HG02938 (cell line): ENCODE results near the gene DENND1A.

ENCODE experiments used
- ATAC-seq: cut with Tn5 transposase; IDR thresholded peaks from one replicate; pipeline ENCODE4 v1.9.1; 2021; ENCODE audit warnings: mild to moderate bottlenecking, moderate library complexity; ENCODE audit not compliant: unreplicated experiment

Gene DENND1A

DNA sequence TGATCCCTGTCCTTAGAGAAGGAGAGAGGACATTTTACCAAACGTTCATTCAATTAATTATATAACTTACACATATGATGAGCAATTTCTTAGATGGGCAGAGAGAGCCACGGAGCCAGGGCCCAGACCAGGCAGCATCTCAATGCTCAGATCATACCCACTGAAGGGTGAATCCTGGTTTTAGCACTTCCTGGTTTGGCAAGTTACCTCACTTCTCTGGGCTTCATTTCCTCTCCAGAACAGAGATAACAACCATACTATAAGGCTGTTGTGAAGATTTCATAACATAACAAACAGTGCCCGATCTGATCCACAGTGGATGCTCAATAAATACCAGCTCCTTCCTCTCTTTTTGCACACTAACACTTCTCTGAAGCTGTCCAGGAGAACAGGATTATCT, 271.1 kb downstream of the DENND1A start:
- ATAC-seq = no peak

DNA sequence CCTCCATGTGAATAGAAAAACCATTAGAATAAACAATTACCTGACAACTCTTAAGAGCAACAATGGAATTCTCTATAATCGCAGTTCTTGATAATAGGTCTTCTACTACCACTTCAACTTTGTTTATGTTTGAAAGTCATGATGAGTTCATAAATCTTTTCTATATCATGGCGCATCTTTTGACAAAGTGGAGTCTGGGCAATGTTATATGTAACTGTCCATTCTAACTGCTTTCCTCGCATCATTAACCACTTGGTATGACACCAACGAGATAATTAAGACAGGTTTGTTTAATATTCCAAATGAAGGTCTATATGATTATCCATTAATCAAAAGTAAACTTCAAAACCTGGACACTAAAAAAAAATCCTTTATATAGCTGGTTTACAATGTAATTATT, 272.0 kb downstream of the DENND1A start:
- ATAC-seq = no peak

DNA sequence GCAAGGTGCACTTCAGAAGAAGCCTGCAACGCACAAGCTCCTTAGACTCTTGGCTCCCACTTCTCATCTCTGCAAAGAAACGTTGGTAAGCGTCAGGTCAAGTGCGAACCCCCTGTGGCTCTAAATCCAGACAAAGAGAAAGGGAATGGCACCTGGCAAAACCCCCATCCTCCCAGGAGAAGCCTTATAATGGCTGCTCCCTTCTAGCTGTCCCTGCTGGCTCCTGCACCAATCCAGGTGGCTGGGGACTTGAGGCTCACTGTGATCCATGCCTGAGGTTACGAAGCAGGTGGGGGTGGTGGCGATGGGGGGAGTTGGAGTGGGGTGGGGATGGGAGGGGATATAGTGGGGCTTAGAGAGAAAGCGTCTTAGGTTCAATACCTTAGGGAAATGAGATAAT, 272.8 kb downstream of the DENND1A start:
- no peak for ATAC-seq

DNA sequence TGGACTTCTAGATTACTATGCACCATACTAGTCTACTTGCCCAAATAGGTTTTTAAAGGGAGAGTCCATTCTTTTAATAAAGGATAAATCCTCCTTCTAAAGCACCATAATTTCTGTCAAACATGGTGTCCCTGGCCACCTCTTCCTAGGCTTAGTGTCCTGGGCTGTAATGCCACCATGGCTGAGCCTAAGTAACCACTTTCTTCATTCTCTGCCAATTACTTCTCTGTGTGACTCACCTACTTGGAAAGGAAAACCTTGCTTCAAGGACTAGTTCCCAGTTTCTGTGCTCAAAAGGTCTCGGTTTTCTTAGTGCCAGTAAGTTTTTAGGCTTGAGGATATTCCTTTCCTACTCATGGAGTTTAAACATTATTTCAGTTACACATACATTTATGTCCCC, 273.4 kb downstream of the DENND1A start:
- ATAC-seq = no peak

DNA sequence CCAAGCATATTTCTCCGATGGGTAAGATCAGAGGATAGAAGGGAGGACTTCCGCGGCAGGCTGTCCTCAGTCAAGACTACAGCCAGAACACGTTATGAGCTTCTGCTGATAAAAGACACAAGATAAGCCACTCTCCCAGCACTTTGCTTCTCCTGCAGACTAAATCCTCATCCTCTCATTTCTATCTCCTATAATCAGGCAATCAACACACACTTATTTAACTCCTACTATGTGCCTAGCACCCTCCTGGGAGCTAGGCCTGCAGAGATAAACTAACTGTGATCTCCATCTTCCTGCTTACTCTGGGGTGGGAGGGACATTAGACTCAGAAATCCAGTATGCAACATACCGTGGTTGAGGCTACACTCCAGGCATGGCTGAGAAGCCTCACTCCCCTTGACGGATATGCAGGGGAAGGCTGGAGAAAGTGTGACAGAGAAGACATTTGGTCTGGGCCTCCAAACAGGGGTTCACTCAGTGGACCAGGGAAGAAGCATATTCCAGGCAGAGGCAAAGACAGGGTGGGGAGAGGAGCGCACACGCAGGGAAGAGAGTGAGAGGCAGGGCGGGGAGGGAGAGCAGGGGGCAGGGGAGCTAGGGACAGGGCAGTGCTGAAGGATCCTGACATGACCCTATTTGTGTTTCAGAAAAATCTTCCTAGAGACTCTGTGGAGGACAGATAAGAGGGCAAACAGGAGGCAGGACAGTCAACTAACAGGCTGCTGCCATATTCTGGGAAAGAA, 274.1 kb downstream of the DENND1A start:
- no peak for ATAC-seq

DNA sequence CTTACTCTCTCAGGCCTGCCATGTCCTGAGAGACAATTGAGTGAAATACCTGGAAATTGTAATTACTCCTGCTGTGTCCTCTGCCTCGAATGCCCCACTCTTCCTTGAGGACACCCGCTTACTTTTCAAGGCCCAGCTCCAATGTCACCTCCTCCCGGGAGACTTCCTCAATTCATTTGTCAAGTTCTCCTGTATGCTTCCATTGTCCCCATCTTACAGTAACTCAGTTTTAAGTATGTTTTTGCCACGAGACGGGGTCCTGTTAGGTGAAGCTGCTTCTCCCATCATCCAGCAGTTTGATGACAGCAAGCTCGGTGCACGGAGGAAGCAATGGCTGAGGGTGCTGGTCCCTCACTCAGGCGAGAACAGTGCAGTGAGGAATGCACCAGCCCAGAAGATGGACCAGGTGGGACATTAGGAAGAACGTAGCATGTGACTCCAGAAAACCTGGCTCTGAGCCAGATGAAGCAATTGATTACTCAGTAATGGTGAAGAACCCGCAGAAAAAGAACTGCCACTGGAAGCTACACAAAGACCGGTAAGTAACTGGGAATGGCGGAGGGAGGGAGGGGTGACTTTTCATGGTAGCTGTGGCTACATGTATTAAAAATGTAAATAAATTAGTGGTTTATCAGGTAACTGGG, 274.8 kb downstream of the DENND1A start:
- no peak for ATAC-seq

DNA sequence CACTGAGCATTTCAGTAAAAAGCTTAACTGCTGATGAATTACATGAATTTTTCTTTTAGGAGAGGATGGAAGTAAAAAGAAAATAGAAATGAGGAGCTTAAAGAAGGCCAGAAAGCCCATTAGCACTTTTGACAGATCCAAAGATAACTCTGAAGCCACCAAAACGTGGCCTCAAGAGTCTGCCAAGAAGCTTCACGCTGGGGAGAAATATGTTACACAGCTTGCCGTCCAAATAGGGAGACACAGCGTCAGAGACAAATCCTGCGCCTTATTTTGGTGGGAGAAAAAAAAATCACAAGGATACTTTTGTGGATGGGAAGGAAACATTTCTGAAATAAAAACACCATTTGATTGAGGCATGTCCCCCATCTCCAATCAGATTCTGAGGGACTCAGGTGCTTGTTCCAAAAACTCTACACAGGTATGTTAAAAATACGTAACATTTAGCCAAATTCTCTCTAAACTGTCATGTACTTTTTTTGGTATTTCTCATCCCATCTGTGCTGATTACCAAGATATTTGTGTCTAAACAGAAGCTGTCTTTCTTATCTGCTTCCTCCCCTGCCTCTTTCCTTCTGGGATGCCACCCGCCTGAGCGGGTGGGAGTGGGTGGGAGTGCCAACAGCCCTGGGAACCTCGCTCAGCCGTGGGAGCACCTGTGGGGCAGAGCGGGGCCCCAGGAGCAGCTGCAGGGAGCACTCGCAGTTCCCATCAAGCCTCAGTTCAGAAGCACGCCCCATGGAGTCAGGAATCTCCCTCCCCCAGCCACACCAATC, 275.5 kb downstream of the DENND1A start:
- no peak for ATAC-seq

DNA sequence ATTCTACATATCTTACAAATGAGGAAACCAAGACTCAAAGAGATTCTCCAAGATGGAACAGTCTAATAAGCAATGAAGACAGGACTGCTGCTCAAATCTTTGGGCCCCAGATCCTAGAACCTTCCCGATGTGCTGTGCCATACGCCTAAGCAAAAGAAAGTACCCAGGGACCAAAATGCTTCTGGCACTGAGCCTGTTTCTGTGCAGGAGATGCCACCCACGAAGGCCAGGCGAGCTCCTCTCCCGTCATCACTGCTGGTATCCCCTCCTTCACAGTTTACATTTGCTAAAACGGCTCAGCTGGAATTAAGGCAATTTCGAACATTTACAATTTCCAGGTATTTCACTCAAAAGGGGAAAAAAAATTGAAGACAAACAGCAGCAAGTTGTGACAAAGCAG, 277.5 kb downstream of the DENND1A start:
- ATAC-seq = no peak

DNA sequence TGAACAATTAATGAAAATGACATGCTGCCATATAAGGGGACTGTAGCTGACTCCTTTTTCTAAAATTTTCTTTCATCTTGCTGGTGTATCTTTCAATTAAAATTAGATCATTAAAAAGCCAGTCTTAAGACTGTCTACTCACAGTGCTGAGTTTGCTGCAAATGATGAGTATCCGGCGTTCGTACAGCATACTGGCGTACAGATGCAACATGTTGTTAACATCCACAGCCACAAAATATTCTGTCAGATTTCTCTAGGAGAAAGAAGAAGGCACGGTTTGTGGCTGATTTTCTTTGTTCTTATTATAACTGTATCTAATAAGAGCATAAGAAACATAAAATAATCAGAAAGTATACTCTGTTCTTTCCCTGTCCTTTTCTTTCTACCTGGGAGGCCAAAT, 278.1 kb downstream of the DENND1A start:
- no peak for ATAC-seq

DNA sequence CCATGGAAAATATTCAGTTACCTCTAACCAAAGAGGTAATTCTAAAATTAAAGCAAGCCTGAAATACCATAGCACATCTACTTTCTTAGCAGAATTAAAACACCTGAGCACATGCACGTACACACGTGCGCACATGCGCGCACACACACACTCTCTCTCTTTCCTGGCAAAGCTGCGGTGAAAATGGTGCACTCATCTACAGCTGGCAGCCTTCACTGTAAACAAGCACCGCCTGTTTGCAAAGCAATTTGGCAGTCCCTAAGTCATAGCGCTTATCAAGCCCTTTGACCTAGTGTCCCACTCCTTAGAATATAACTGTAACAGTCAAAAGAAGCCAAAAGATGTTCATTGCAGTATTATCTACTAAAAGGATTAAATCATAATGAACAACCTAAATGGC, 278.7 kb downstream of the DENND1A start:
- ATAC-seq = no peak

DNA sequence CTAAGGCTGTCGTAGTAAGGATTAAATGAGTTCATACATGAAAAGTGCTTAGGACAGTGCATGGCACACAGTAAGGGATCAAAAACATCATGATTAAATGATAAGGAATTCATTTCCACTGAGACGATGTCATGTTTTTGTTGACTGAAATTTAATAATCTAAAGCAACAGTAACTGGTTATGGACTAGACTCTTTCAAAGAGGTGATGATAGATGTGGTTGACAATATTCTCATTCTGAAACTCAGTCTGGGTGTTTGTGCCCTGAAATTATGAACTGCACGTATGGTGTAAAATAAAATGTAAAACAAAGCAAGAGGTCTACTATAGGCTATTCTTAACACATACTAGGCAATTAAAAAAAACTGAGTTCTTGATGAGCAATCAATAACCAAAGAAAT, 280.0 kb downstream of the DENND1A start:
- no peak for ATAC-seq

DNA sequence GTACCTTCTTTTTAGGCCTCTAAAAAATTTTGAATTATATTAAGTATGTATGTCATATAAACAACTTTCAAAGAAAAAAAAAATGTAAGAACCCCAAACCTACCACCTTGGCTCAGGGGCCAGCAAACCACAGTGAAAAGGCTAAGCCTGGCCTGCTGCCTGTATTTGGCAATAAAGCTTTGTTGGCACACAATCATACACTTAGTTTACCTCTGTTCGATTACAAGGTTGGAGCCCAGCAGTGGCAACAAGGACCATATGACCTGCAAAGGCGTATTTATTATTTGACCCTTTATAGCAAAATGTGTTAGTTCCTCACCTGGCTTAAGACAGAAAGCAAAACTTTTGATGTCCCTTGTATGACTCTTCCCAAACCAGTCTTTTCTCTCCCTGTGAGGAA, 282.8 kb downstream of the DENND1A start:
- no peak for ATAC-seq

DNA sequence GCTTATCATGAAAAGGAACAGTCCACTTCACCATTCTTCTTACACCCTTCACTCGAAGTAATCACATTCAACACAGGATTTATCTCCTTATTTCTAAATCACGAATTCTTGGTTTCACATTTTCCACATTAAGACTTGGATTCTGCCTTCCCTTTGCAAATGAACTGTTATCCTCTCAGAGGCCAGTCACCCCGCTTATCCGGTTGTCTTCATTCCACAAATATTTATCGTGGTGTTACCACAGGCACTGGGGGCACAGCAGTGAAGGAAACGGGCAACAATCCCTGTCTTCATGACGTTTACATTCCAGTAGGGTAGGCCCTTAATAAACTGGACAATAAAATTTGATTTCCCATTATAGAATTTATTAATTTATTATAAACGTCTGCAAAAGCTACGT, 284.2 kb downstream of the DENND1A start:
- ATAC-seq = no peak

DNA sequence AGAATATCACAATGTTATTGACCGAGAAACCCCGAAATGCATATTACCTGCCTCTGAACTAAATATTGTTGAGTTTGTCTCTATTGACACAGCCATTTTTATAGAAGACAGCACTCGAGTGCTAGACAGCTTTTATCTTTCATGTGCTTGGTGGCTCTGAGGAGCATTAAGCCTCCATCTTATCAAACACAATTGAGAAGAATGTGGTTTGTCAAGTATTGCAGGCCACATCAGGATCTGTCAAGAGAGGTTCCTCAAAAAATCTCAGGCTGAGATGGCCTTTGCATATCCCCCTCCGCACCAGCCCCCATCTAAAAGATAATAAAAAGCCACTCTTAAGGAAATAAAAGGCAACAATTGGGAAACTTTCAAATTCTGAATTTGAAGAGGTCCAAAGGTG, 284.8 kb downstream of the DENND1A start:
- no peak for ATAC-seq

DNA sequence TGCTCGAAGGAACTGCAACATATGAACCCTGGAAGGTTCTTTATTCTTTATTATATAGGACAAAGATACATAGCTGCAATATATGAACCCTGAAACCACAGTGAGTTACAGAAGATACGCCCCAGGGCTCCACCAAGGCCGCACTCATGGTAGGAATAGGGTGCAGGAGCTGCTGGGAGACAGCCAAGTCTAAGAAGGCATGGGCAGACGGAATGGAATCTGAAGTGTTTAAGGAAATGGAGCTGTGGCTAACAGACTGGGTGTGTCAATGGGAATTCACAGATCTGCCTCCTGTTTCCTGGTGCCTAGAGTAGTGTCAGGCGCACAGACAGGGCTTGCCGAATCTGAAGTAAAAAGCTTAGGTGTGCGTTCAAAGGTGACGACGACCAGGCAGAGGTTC, 286.4 kb downstream of the DENND1A start:
- no peak for ATAC-seq

DNA sequence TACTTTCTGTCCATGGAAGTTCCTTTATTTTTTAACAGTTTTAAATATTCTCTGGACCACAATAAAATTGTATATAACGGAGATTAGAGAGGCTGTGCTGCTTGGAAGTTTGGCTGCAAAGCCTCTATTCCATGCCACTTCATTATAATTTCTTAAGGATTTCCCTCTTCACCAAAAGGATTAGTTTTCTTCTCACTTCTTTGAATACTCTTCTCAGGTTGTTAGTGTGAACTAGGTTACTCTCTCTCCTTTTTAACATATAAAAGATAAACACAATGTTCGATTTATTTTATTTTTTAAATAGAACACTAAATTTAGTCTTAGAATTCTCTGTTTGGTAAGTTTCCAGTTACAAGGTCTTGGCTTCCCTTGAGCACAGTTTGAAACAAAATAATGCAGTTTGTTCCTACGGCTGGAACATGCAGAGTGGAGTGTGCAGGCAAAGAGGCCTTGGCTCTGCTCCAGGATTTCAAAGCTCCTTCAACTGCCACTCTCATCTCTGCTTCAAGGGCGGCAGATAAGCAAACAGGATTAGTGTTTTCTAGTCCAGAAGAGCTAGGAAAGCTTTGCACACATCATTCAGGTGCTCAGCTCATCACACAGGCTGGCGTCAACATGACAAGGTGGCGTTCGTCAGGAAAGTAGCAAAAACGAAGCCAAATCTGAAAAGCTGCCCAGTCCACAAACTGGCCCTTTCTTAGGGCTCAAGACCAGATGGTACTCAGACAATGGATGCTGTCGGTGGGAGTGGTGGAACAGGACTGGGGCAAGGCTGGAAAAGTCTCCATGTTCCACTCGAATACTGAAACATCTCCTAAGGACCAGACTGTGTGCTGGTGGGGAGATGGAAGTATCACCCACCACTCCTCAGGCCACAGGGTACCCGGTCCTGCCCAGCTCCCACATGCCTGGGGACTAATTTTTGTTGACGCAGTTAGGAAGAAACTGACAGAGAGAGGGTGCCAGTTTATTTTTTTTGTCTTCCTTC, 287.3 kb downstream of the DENND1A start:
- no peak for ATAC-seq

DNA sequence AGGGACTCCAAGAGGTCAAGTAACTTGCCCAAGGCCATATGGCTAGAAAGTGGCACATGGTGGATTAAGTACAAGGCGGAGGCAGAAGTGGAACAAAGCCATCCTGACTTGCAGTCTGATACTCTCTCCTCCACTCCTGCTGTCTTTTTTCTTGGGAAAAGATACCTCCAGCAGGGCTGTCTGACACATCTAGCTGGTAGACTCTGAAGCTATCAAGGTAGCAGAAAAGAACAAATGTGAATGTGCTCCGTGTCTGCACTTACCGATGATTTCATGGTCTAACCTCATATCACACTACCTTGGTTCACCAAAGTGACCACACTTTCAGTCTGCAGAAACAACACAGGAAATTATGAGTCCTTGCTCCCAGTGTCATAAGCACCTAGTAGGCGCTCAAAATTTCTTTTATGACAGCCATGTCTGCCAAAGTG, 289.1 kb downstream of the DENND1A start:
- no peak for ATAC-seq

DNA sequence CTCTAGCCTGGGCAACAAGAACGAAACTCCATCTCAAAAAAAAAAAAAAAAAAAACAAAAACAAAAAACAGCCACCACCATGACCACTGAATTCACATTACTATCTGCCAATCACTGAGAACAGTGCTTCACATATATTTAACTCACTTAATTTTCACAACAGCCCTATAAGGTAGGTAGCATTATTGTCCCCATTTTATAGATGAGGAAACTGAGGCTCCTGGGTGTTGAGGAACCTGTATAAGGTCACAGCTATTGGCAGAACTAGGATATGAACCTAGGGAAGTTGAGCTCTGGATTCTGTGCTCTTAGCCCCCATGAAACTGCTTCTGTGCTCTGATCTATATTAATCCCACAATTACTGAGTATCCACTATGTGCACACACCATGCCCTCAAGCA, 290.2 kb downstream of the DENND1A start:
- no peak for ATAC-seq

DNA sequence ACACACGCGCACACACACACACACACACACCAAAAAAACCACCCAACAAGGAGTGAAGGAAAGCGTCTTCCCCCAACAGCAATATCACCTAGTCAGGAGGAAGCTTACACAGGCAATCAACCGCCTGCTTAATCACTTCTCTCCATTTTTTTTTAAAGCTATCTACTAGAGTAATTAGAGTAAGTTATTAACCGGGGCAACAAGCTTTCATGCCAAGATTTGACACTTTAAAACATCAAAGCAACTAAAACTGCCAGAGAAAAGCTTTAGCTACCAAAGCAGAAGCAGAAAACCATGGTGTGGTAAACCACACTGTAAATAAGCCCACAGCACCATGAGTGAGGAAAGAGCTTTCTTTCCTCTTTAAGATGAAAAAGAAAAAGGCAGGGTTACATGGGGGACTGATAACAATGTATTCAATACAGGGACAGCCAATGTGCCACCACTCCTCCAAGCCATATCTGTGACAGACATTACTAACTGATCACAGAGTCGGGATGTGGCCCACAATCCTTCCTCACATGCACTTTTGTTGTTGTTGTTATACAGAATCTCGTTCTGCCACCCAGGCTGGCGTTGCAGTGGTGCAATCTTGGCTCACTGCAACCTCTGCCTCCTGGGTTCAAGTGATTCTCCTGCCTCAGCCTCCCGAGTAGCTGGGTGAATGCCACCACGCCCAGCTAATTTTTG, 291.8 kb downstream of the DENND1A start:
- ATAC-seq = no peak

DNA sequence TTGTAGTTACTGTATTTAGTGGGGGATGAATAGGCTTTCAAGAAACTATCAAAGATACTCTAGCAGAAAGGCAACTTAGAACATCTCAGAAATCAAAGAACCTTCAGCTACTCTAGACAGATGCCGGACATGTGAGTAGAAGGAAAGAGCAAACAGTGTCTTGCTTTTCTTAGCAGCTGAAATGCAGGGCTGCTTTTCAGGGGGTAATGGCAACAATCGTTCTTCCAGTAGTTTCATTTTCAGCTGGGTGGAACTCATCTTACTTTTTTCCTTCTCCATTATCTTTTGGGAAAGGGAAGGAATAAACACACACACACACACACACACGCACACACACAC, 292.4 kb downstream of the DENND1A start:
- no peak for ATAC-seq
